ENCODE results near the gene CNTRL. TPM values are rescaled to one million over a fixed set of nuclear protein-coding genes. Genes with fewer than 3 reads are reported as not detected.

CNTRL gene
- total RNA-seq, 3 donors from 2014 or later = 45.4 to 48.6 (median 46.5) TPM

DNA sequence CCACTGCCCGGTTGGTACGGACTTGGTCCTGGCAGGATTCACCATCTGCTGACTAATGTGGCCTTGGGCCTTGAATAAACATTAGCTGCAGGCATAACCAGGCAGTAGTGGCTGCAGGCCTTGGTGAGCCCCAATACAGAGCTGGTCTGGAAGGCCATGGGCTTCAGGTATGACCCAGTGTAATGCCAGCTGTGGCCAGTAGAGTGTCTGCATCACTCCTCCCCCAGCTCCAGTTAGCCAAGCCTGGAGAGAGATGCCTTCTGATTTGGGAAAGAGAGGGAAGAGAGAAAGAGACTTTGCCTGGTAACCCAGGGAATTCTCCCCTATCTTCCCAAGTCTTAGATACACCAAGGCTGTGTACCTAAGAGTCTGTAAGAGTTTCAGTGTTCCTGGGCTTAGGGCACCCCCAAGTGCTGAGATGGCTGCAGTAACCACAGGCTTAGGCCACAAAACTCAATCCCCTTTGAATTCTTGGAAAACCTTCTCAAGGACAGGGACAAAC lies 19.1 kb upstream of the CNTRL start:
- Mint-ChIP-seq H3K27me3 (ENCODE audit: low read depth) (no peaks in the 10 kb centered on the region), H3K4me3 (no peak overlapping the region), H3K4me1 (ENCODE audit: low read depth) (no peaks in the 10 kb centered on the region), H3K9me3 (peaks cover 7% of the 10 kb centered on the region), H3K36me3 (ENCODE audit: insufficient read depth) (peaks cover 9% of the 10 kb centered on the region)
- no peak for DNase-seq
- no peak for ATAC-seq

GRCh38 chr9:121057821-121058220 lies 16.9 kb upstream of the CNTRL start:
- Mint-ChIP-seq H3K9me3 (peaks cover 7% of the 10 kb centered on the region), H3K4me1 (ENCODE audit: low read depth) (peaks cover 12% of the 10 kb centered on the region), H3K36me3 (ENCODE audit: insufficient read depth) (peaks cover 9% of the 10 kb centered on the region), H3K27me3 (ENCODE audit: low read depth) (no peaks in the 10 kb centered on the region), H3K4me3 (no peak overlapping the region)
- no peak for DNase-seq
- ATAC-seq = no peak

- no peak overlapping the region for H3K4me3 Mint-ChIP-seq
- no peak for ATAC-seq
- H3K36me3 Mint-ChIP-seq (ENCODE audit: insufficient read depth) = peaks cover 9% of the 10 kb centered on the region
- peaks cover 18% of the 10 kb centered on the region for H3K4me1 Mint-ChIP-seq (ENCODE audit: low read depth)
- H3K27me3 Mint-ChIP-seq (ENCODE audit: low read depth) = no peaks in the 10 kb centered on the region
- peaks cover 7% of the 10 kb centered on the region for H3K9me3 Mint-ChIP-seq
- no peak for DNase-seq
Measured at GRCh38 chr9:121059513-121059912, 15.2 kb upstream of the CNTRL start.

GRCh38 chr9:121059998-121060636 lies 14.6 kb upstream of the CNTRL start:
- peaks cover 18% of the 10 kb centered on the region for H3K4me1 Mint-ChIP-seq (ENCODE audit: low read depth)

GRCh38 chr9:121066850-121067249 lies 7.9 kb upstream of the CNTRL start:
- Mint-ChIP-seq H3K9me3 (peaks cover 6% of the 10 kb centered on the region), H3K4me3 (no peak overlapping the region), H3K36me3 (ENCODE audit: insufficient read depth) (peaks cover 2% of the 10 kb centered on the region), H3K27me3 (ENCODE audit: low read depth) (no peaks in the 10 kb centered on the region), H3K4me1 (ENCODE audit: low read depth) (peaks cover 28% of the 10 kb centered on the region)
- no peak for DNase-seq
- no peak for ATAC-seq

More at GRCh38 chr9:121059998-121060636, 14.6 kb upstream of the CNTRL start:
- Mint-ChIP-seq H3K9me3 (peaks cover 7% of the 10 kb centered on the region), H3K4me3 (no peak overlapping the region), H3K27me3 (ENCODE audit: low read depth) (no peaks in the 10 kb centered on the region), H3K36me3 (ENCODE audit: insufficient read depth) (peaks cover 8% of the 10 kb centered on the region)
- ATAC-seq (no peak), DNase-seq (peak; percentile 12)

DNA sequence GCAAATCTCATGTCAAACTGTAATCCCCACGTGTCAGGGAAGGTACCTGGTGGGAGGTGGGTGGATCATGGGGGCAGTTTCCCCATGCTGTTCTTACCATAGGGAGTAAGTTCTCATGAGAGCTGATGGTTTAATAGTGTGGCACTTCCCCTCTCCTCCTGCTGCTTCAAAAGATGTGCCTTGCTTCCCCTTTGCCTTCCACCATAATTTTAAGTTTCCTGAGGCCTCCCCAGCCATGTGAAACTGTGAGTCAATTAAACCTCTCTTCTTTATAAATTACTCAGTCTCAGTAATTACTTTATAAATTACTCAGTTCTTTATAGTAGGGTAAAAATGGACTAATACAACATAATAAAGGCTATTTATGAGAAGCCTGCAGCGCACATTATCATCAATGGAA lies 7.1 kb upstream of the CNTRL start:
- peaks cover 6% of the 10 kb centered on the region for H3K9me3 Mint-ChIP-seq
- DNase-seq (no peak), ATAC-seq (peak; percentile 33 to 37)
- H3K27me3 Mint-ChIP-seq (ENCODE audit: low read depth) = no peaks in the 10 kb centered on the region
- H3K4me1 Mint-ChIP-seq (ENCODE audit: low read depth) = peaks cover 26% of the 10 kb centered on the region
- peaks cover 2% of the 10 kb centered on the region for H3K36me3 Mint-ChIP-seq (ENCODE audit: insufficient read depth)
- H3K4me3 Mint-ChIP-seq = peak overlapping the region; percentile 42

DNA sequence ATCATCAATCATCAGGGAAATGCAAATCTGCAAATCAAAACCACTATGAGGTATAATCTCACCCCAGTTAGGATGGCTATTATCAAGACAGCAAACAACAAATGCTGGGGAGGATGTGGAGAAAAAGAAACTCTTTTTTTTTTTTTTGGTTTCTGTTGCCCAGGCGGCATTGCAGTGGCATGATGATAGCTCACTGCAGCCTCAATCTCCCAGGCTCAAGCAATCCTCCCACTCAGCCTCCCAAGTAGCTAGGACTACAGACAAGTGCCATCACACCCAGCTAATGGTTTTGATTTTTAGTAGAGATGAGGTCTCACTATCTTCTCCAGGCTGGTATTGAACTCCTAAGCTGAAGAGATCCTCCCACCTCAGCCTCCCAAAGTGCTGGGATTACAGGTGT lies 5.4 kb upstream of the CNTRL start:
- H3K4me3 Mint-ChIP-seq = no peak overlapping the region
- no peaks in the 10 kb centered on the region for H3K27me3 Mint-ChIP-seq (ENCODE audit: low read depth)
- no peak for DNase-seq

DNA sequence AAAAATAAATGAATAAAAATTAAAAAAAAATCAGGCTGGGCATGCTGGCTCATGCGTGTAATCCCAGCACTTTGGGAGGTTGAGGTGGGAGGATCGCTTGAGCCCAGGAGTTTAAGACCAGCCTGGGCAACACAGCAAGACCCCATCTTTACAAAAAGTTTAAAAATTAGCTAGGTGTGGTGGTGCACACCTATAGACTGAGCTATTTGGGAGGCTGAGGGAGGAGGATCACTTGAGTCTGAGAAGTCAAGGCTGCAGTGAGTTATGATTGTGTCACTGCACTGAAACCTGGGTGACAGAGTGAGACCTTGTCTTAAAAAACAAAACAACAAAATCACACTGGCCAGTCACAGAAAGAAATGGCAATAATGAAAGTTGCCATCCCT lies 3.4 kb upstream of the CNTRL start:
- Mint-ChIP-seq H3K36me3 (ENCODE audit: insufficient read depth) (peaks cover 2% of the 10 kb centered on the region), H3K4me3 (peak overlapping the region; percentile 85), H3K27me3 (ENCODE audit: low read depth) (no peaks in the 10 kb centered on the region), H3K9me3 (peaks cover 6% of the 10 kb centered on the region), H3K4me1 (ENCODE audit: low read depth) (peaks cover 47% of the 10 kb centered on the region)
- peak; percentile 11 to 18 for ATAC-seq
- no peak for DNase-seq

More for the DNA sequence above, 5.4 kb upstream of the CNTRL start:
- peaks cover 33% of the 10 kb centered on the region for H3K4me1 Mint-ChIP-seq (ENCODE audit: low read depth)
- H3K9me3 Mint-ChIP-seq = peaks cover 6% of the 10 kb centered on the region
- H3K36me3 Mint-ChIP-seq (ENCODE audit: insufficient read depth) = peaks cover 2% of the 10 kb centered on the region
- no peak for ATAC-seq

DNA sequence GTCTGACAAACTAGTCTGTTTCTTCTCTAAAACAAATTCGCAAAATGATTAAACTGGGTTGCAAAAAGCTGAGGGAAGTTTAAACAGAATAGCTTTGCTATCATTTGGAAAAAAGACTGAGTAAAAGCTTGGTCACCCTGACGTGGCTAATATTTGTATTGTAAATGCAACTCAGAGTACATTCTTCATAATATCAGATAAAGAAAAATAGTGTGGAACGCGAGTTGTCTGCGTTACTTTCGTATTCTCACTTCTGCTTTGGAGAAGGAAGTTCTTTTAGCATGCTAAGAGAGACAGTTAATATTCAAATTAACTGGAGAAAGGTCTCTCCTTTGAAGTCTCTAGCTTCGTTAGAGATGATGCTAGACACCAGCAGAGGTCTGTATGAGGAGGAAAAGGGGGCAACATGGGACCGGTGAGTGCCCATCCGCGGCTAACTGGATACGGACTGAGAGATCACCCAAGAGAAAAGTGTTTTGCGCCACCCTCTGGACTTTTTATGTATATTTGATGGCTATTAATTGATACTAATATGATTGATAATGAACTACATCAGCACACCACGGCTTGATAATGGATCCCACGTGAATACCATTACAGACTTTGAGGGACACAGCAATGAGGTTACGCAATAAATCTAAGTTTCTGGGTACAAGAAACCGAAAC lies 2.9 kb upstream of the CNTRL start:
- Mint-ChIP-seq H3K4me1 (ENCODE audit: low read depth) (peaks cover 52% of the 10 kb centered on the region), H3K9me3 (peaks cover 6% of the 10 kb centered on the region), H3K4me3 (peak overlapping the region; percentile 85), H3K27me3 (ENCODE audit: low read depth) (no peaks in the 10 kb centered on the region), H3K36me3 (ENCODE audit: insufficient read depth) (peaks cover 2% of the 10 kb centered on the region)
- ATAC-seq = peak; percentile 1 to 2
- peak; percentile 11 for DNase-seq

- no peaks in the 10 kb centered on the region for H3K36me3 Mint-ChIP-seq (ENCODE audit: insufficient read depth)
- DNase-seq (no peak), ATAC-seq (no peak)
- H3K4me1 Mint-ChIP-seq (ENCODE audit: low read depth) = peaks cover 50% of the 10 kb centered on the region
- no peaks in the 10 kb centered on the region for H3K27me3 Mint-ChIP-seq (ENCODE audit: low read depth)
- peak overlapping the region; percentile 65 for H3K4me3 Mint-ChIP-seq
- peaks cover 2% of the 10 kb centered on the region for H3K9me3 Mint-ChIP-seq
Measured at GRCh38 chr9:121073038-121073437, 1.7 kb upstream of the CNTRL start.

DNA sequence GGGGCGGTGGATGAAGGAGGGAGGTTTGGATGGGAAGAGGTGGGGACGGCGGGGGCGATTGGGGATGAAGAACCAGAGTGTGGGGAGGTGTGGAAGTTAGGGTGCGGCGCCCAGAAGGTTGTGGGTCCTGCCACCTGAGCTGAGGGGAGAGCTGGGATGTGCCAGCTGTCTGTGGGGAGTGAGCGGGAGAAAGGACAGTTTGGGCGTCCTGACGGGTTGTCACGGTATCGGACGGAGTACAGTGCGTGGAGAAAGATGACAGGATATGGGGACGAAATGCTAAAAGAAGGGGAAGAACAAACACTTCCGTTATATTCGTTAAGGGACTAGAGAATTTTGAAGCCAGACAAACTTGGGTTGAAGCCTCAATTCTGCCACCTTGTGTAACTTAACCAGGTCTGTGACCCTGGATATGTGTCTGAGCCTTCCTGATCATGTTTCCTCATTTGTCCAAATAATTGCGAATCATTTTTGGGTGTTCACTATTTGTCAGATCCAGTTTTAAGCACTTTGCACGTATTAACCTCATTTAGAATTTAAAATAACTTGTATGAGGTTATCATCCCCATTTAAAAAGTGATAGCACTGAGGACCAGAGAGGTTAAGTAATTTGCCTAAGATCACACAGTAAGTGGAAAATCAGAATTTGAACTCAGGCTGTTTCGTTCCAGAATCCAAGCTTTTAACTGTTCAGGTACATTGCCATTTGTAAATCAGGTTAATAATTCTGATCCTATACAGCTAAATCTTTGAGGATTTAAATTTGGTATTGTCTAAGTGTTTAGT lies 689 bp downstream of the CNTRL start:
- Mint-ChIP-seq H3K27me3 (ENCODE audit: low read depth) (no peaks in the 10 kb centered on the region), H3K4me1 (ENCODE audit: low read depth) (peaks cover 55% of the 10 kb centered on the region), H3K4me3 (peak overlapping the region; percentile 99), H3K36me3 (ENCODE audit: insufficient read depth) (no peaks in the 10 kb centered on the region), H3K9me3 (no peaks in the 10 kb centered on the region)
- ATAC-seq (peak; percentile 14 to 20), DNase-seq (no peak)

DNA sequence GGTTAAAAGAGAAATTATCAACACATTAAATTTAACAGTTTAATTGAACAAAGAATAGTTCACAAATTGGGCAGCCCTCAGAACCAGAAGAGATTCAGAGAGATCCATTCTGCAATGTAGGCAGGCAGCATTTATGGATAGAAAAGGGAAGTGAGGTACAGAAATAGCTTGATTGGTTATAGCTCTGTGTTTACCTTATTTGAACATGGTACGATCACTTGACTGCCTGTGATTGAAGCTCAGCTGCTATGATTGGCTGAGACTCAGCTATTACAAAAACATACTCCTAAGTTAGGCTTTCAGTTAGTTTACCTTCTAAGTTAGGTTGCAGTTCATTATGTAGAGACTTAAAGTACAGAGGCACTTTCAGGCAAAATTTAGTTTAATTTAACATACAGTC lies 7.3 kb downstream of the CNTRL start:
- Mint-ChIP-seq H3K9me3 (no peaks in the 10 kb centered on the region), H3K4me1 (ENCODE audit: low read depth) (peaks cover 18% of the 10 kb centered on the region), H3K36me3 (ENCODE audit: insufficient read depth) (peaks cover 32% of the 10 kb centered on the region), H3K27me3 (ENCODE audit: low read depth) (no peaks in the 10 kb centered on the region), H3K4me3 (no peak overlapping the region)
- no peak for DNase-seq
- no peak for ATAC-seq

GRCh38 chr9:121085661-121086060 lies 10.9 kb downstream of the CNTRL start:
- Mint-ChIP-seq H3K4me1 (ENCODE audit: low read depth) (peaks cover 20% of the 10 kb centered on the region), H3K4me3 (no peak overlapping the region), H3K36me3 (ENCODE audit: insufficient read depth) (peaks cover 45% of the 10 kb centered on the region), H3K9me3 (no peaks in the 10 kb centered on the region), H3K27me3 (ENCODE audit: low read depth) (no peaks in the 10 kb centered on the region)
- ATAC-seq (no peak), DNase-seq (no peak)

- ATAC-seq (no peak), DNase-seq (no peak)
- Mint-ChIP-seq H3K36me3 (ENCODE audit: insufficient read depth) (peaks cover 49% of the 10 kb centered on the region), H3K4me1 (ENCODE audit: low read depth) (peaks cover 20% of the 10 kb centered on the region), H3K4me3 (no peak overlapping the region), H3K9me3 (no peaks in the 10 kb centered on the region), H3K27me3 (ENCODE audit: low read depth) (no peaks in the 10 kb centered on the region)
Measured at GRCh38 chr9:121088576-121088975, 13.8 kb downstream of the CNTRL start.
